CD14-positive monocyte (primary cell): ENCODE measurements around the gene TMEM45A. TPM values are rescaled to one million over a fixed set of nuclear protein-coding genes. Genes with fewer than 3 reads are reported as not detected.

ENCODE experiments used
- DNase-seq, 3 donors: peaks; one replicate each; pipeline ENCODE4 v3.0.0-alpha.2; 2011 to 2022
- H2AFZ ChIP-seq: 2 replicates; pipeline ENCODE4 v1.6.0; 2012; ENCODE audit warnings: mild to moderate bottlenecking, low read depth, low read length, inconsistent platforms; ENCODE audit not compliant: insufficient read depth, poor library complexity, severe bottlenecking
- H3K27ac ChIP-seq, 2 donors: 1 replicate in 1 of 2; 2 replicates in 1 of 2; pipeline ENCODE4 v1.5.1; 2012 to 2013; ENCODE audit warnings: low read length in 2 of 2, control low read depth in 1 of 2, inconsistent platforms in 1 of 2, low read depth in 1 of 2, mild to moderate bottlenecking in 1 of 2
- H3K27me3 ChIP-seq, 2 donors: one replicate each; pipeline versions ENCODE4 v1.6.0 to v1.6.1; 2011 to 2013; ENCODE audit warnings: low read length in 2 of 2; ENCODE audit not compliant: control insufficient read depth in 2 of 2, insufficient read depth in 2 of 2
- H3K36me3 ChIP-seq, 2 donors: replicated peaks in 1 of 2; 1 replicate in 1 of 2; 2 replicates in 1 of 2; pipeline versions ENCODE4 v1.5.1 to v1.6.1; 2012 to 2013; ENCODE audit warnings: low read length in 2 of 2, control low read depth in 1 of 2, inconsistent platforms in 1 of 2, mild to moderate bottlenecking in 1 of 2; ENCODE audit not compliant: insufficient read depth in 2 of 2, control insufficient read depth in 1 of 2
- H3K4me1 ChIP-seq, 2 donors: 1 replicate in 1 of 2; 2 replicates in 1 of 2; pipeline versions ENCODE4 v1.5.1 to v1.6.1; 2012 to 2013; ENCODE audit warnings: low read length in 2 of 2, control low read depth in 1 of 2, inconsistent platforms in 1 of 2, mild to moderate bottlenecking in 1 of 2, moderate library complexity in 1 of 2; ENCODE audit not compliant: insufficient read depth in 2 of 2, control insufficient read depth in 1 of 2
- H3K4me2 ChIP-seq: replicated peaks from 2 replicates; pipeline ENCODE3; 2012; ENCODE audit warnings: low read length, moderate library complexity, mild to moderate bottlenecking; ENCODE audit not compliant: poor library complexity, severe bottlenecking; ENCODE audit errors: extremely low read depth
- H3K4me3 ChIP-seq, 3 experiments: fragments of 200-600 bp in 1 of 3; sonication (generic) in 1 of 3; replicated peaks in 1 of 3; 1 replicate in 2 of 3; 2 replicates in 1 of 3; pipeline ENCODE4 v1.5.1; 2011 to 2013; ENCODE audit warnings: low read length in 3 of 3, mild to moderate bottlenecking in 3 of 3, control low read depth in 2 of 3, low read depth in 2 of 3, inconsistent platforms in 1 of 3, moderate library complexity in 1 of 3
- H3K79me2 ChIP-seq: 2 replicates; pipeline ENCODE4 v1.6.0; 2012; ENCODE audit warnings: mild to moderate bottlenecking, control low read depth, inconsistent platforms, low read length, moderate library complexity; ENCODE audit not compliant: insufficient read depth
- H3K9ac ChIP-seq: 2 replicates; pipeline ENCODE4 v1.6.0; 2017; ENCODE audit warnings: low read length, mild to moderate bottlenecking; ENCODE audit not compliant: insufficient read depth, poor library complexity, severe bottlenecking
- H3K9me3 ChIP-seq, 2 donors: replicated peaks in 1 of 2; 1 replicate in 1 of 2; 2 replicates in 1 of 2; pipeline versions ENCODE4 v1.5.1 to v1.6.1; 2012 to 2013; ENCODE audit warnings: low read length in 2 of 2, control low read depth in 1 of 2; ENCODE audit not compliant: control insufficient read depth in 1 of 2, insufficient read depth in 1 of 2
- H4K20me1 ChIP-seq: 2 replicates; pipeline ENCODE4 v1.6.0; 2012; ENCODE audit warnings: mild to moderate bottlenecking, low read length, control low read depth, moderate library complexity; ENCODE audit not compliant: insufficient read depth
- H3K27ac Mint-ChIP-seq, 7 donors: one replicate each; pipeline ENCODE4 v1.8.0; 2020; ENCODE audit warnings: mild to moderate bottlenecking in 7 of 7, mixed read lengths in 7 of 7, moderate library complexity in 6 of 7, inconsistent platforms in 2 of 7
- H3K27me3 Mint-ChIP-seq, 3 donors: one replicate each; pipeline ENCODE4 v1.8.0; 2021 to 2022; ENCODE audit warnings: low read depth in 3 of 3, mild to moderate bottlenecking in 3 of 3, mixed read lengths in 3 of 3, moderate library complexity in 3 of 3, inconsistent platforms in 1 of 3
- H3K36me3 Mint-ChIP-seq, 2 donors: one replicate each; pipeline ENCODE4 v1.8.0; 2020; ENCODE audit warnings: mixed read lengths in 2 of 2, inconsistent platforms in 1 of 2, mild to moderate bottlenecking in 1 of 2
- H3K4me1 Mint-ChIP-seq: one replicate; pipeline ENCODE4 v1.8.0; 2020; ENCODE audit warnings: mild to moderate bottlenecking, mixed read lengths
- H3K4me3 Mint-ChIP-seq, 2 donors: one replicate each; pipeline ENCODE4 v1.8.0; 2020; ENCODE audit warnings: mild to moderate bottlenecking in 2 of 2, mixed read lengths in 2 of 2, moderate library complexity in 1 of 2
- H3K9me3 Mint-ChIP-seq, 7 donors: one replicate each; pipeline ENCODE4 v1.8.0; 2020 to 2022; ENCODE audit warnings: mixed read lengths in 7 of 7, mild to moderate bottlenecking in 6 of 7, moderate library complexity in 6 of 7, inconsistent platforms in 2 of 7
- WGBS: methylation state at CpG from one replicate; pipeline ENCODE4 v1.1.5; 2013; ENCODE audit warnings: missing lambda C conversion rate; ENCODE audit not compliant: insufficient coverage; 5-methylcytosine and 5-hydroxymethylcytosine counted together
- intact Hi-C, 2 donors: fragments of 100-400 bp; cut with micrococcal nuclease; formaldehyde crosslinking; loops; one replicate each; pipeline versions ENCODE4 v1.15.0 to v1.15.1; 2023
- polyA plus RNA-seq, 3 donors: library from polyadenylated mRNA; depleted of rRNA in 1 of 3; unstranded in 2 of 3; stranded (reverse) in 1 of 3; fragments of 300-500 nt in 2 of 3; fragments of >200 nt in 1 of 3; fragmentation: Illumina TruSeq in 2 of 3; gene quantifications; 1 replicate in 2 of 3; 2 replicates in 1 of 3; pipeline ENCODE4 v1.2.3, GENCODE V29; 2012 to 2021
- TF ChIP-seq, protein P1 (sequence below): fragments of 200-600 bp; IDR thresholded peaks from one replicate; pipeline ENCODE4 v1.8.0; 2022; ENCODE audit warnings: antibody characterized with exemption, mild to moderate bottlenecking

The TMEM45A gene
- polyA plus RNA-seq, 3 donors, result 0.03 to 1.5 (median 0.97) TPM

- Histone ChIP-seq H3K36me3 (no peaks in the 10 kb centered on the region), H3K79me2 (no peaks in the 10 kb centered on the region), H3K9me3 (no peaks in the 10 kb centered on the region), H3K27ac (peak overlapping the region in 1 of 2 donors; percentile 46), H4K20me1 (no peaks in the 10 kb centered on the region), H3K4me2 (no peak overlapping the region), H3K4me1 (peaks cover 27 to 57% of the 10 kb centered on the region in 2 donors), H3K27me3 (no peaks in the 10 kb centered on the region), H3K4me3 (no peak overlapping the region), H2AFZ (peak overlapping the region; percentile 2), H3K9ac (no peak overlapping the region)
- Mint-ChIP-seq H3K27ac (peak overlapping the region in 5 of 7 donors; percentile 28 to 78 (median 63)), H3K9me3 (peaks cover 0 to 2% (median 0%) of the 10 kb centered on the region in 7 donors), H3K4me3 (peak overlapping the region in 1 of 2 donors; percentile 58), H3K27me3 (peaks cover 0 to 4% (median 2%) of the 10 kb centered on the region in 3 donors), H3K36me3 (peaks cover 0 to 6% of the 10 kb centered on the region in 2 donors), H3K4me1 (peaks cover 68% of the 10 kb centered on the region)
- intact Hi-C loops, result no loop called here
- TF ChIP-seq, protein P1, sequence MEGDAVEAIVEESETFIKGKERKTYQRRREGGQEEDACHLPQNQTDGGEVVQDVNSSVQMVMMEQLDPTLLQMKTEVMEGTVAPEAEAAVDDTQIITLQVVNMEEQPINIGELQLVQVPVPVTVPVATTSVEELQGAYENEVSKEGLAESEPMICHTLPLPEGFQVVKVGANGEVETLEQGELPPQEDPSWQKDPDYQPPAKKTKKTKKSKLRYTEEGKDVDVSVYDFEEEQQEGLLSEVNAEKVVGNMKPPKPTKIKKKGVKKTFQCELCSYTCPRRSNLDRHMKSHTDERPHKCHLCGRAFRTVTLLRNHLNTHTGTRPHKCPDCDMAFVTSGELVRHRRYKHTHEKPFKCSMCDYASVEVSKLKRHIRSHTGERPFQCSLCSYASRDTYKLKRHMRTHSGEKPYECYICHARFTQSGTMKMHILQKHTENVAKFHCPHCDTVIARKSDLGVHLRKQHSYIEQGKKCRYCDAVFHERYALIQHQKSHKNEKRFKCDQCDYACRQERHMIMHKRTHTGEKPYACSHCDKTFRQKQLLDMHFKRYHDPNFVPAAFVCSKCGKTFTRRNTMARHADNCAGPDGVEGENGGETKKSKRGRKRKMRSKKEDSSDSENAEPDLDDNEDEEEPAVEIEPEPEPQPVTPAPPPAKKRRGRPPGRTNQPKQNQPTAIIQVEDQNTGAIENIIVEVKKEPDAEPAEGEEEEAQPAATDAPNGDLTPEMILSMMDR, result no peak
- peak in 2 of 3 donors; percentile 7 to 26 for DNase-seq
- WGBS, result 26% methylated on average over 4 of the region's 4 CpGs
Observed at GRCh38 chr3:100518983-100519382, 26.6 kb downstream of the TMEM45A start.

DNA sequence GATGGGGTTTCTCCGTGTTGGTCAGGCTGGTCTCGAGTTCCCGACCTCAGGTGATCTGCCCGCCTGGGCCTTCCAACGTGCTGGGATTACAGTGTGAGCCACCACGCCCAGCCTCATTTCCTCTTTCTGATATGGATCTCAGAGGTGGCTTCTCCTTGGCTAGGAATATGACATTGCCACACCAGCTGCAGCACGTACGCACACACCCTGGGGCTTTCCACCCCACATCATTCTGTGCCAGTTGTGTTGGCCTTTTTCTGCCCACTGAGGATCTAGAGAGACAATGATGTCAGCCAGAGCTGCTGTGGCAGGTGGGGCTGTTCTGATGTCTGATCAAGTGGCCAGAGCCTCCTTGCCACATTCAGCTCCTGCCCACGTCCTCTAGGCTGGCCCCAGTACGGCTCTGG lies 29.0 kb downstream of the TMEM45A start:
- H3K4me1 Mint-ChIP-seq, result peaks cover 76% of the 10 kb centered on the region
- H3K27ac ChIP-seq, result peak overlapping the region; percentile 5 to 81

More for the DNA sequence above, 29.0 kb downstream of the TMEM45A start:
- intact Hi-C loops, result no loop called here
- Mint-ChIP-seq H3K36me3 (peaks cover 0 to 6% of the 10 kb centered on the region in 2 donors), H3K4me3 (peak overlapping the region; percentile 42 to 68), H3K27me3 (peaks cover 0 to 5% (median 2%) of the 10 kb centered on the region in 3 donors), H3K27ac (peak overlapping the region; percentile 84 to 98 (median 94)), H3K9me3 (no peaks in the 10 kb centered on the region)
- no peak overlapping the region for H2AFZ ChIP-seq
- H3K9me3 ChIP-seq, result no peaks in the 10 kb centered on the region
- no peaks in the 10 kb centered on the region for H3K79me2 ChIP-seq
- H3K36me3 ChIP-seq, result no peaks in the 10 kb centered on the region
- WGBS, result 10% methylated on average over 6 of the region's 10 CpGs
- H3K27me3 ChIP-seq, result no peaks in the 10 kb centered on the region
- no peaks in the 10 kb centered on the region for H4K20me1 ChIP-seq
- peak overlapping the region; percentile 51 for H3K4me2 ChIP-seq
- TF ChIP-seq, protein P1, result no peak
- DNase-seq, result peak; percentile 69 to 92 (median 82)
- no peak overlapping the region for H3K4me3 ChIP-seq
- H3K9ac ChIP-seq, result peak overlapping the region; percentile 15
- H3K4me1 ChIP-seq, result peaks cover 34 to 63% of the 10 kb centered on the region in 2 donors
